ENCODE measurements around the gene CIC. TPM values are rescaled to one million over a fixed set of nuclear protein-coding genes. Genes with fewer than 3 reads are reported as not detected.
"Not testable (repeated sequence)": the region's sequence is repeated elsewhere in the genome, so short reads cannot be mapped to it uniquely, and the experiment has no call there.

The CIC gene
- total RNA-seq, 1 donor from 2014 or later = 33.7 TPM

DNA sequence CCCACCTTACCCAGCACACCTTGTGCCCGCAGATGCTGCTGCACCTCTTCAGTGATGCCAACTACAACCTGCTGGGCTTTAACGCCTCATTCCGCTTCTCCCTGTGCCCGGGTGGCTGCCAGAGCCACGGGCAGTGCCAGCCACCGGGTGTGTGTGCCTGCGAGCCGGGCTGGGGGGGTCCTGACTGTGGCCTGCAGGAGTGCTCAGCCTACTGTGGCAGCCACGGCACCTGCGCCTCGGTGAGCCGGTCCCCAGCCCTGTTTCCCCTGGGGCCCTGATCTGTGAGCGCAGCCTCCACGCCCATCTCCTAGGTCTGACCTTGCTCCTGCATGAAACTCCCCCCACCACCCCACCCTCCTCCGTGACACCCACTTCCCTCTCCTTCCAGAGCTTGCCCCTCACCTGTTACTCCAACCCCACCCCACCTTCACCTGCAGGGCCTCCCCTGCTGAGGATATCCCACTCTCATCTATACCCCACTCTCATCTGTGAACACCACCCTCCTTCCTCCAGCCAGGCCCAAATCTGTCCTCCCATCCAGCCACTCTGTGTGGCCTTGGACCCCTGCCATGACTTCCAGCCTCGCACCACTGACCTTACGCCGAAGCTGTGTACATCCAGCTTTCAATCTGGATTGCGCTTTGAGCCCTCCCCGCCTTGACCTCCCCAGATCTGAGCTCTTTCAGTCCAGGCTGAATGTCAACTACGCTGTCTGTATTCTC is 65.1 kb downstream of the CIC start:
- no peak for DNase-seq

GRCh38 chr19:42334697-42335373 is 65.8 kb downstream of the CIC start:
- no peak for DNase-seq

DNA sequence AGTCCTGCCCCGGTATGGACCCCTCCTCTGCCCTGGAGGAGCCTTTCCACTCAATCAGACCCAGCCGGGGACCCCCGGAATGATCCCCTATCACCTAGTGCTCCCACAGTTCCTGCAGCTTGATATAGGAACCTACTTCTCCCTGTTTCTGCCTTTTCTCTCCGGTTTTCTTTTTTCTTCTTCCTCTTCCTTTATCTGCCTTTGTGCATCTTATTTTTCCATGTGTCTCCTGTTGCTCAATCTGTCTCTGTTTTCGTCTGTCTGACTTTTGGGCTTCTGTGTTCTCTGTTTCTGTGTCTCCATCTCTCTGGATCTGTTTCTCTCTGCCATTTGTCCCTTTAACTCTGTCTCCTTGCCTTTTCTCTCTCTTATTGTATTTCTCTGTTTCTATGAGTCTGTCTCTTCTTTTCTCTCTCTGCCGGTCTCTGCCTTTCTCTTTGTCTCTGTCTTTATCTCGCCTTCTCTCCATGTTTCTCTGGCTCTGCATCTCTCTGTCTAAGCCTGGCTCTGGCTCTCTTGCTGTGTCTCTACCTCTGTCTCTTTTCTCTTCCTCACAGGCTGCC is 66.4 kb downstream of the CIC start:
- no peak for DNase-seq

GRCh38 chr19:42335971-42336370 is 66.9 kb downstream of the CIC start:
- no peak for DNase-seq

DNA sequence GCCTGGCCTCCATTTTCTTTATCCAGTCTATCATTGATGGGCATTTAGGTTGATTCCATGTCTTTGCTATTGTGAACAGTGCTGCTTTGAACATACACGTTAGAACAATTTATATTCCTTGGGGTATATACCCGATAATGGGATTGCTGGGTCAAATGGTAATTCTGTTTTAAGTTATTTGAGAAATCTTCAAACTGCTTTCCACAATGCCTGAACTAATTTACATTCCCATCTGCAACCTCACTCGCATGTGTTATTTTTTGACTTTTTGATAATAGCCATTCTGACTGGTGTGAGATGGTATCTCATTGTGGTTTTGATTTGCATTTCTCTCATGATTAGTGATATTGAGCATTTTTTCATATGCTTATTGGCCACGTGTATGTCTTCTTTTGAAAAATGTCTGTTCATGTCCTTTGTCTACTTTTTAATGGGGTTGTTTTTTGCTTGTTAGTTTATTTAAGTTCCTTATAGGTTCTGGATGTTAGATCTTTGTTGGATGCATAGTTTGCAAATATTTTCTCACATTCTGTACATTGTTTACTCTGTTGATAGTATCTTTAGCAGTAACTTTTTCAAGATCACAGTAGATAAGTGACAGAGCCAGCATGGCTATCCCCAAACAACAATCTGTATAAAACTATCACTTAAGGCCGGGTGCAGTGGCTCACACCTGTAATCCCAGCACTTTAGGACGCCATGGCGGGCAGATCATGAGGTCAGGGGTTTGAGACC is 70.2 kb downstream of the CIC start:
- not testable (repeated sequence) for DNase-seq

DNA sequence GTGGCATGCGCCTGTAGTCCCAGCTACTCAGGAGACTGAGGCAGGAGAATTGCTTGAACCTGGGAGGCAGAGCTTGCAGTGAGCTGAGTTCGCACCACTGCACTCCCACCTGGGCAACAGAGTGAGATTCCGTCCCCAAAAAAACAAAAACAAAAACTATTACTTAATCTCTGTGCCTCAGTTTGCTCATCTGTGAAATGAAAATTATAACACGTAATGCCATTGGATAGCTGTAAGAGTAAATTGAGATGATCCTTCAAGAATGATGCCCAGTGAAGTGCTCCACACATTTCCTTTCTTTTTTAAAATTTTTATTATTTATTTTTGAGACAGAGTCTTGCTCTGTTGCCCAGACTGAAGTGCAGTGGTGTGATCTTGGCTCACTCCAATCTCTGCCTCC is 70.9 kb downstream of the CIC start:
- not testable (repeated sequence) for DNase-seq

- DNase-seq = no peak
Measured at GRCh38 chr19:42343344-42344110, 74.5 kb downstream of the CIC start.

- no peak for DNase-seq
Measured at GRCh38 chr19:42344336-42344893, 75.4 kb downstream of the CIC start.

Other genes starting within 250 kb of the CIC start
- gene GRIK5, start 199.0 kb upstream of the CIC start, total RNA-seq = 3.2 TPM
- gene ZNF574, start 193.1 kb upstream of the CIC start, total RNA-seq = 14.5 TPM
- gene POU2F2, start 136.8 kb upstream of the CIC start, total RNA-seq = 2.1 TPM
- gene DEDD2, start 51.6 kb upstream of the CIC start, total RNA-seq = 21.1 TPM
- 8.5 TPM for gene ZNF526, start 48.9 kb upstream of the CIC start, total RNA-seq
- gene GSK3A, start 26.6 kb upstream of the CIC start, total RNA-seq = 23.6 TPM
- 31.1 TPM for gene ERF, start 14.1 kb upstream of the CIC start, total RNA-seq
- gene PRR19, start 32.9 kb downstream of the CIC start, total RNA-seq = 0.62 TPM
- 30.3 TPM for gene PAFAH1B3, start 33.4 kb downstream of the CIC start, total RNA-seq
- not detected for gene TMEM145, start 44.1 kb downstream of the CIC start, total RNA-seq
- gene MEGF8, start 56.4 kb downstream of the CIC start, total RNA-seq = 27.9 TPM
- 1.6 TPM for gene CNFN, start 121.0 kb downstream of the CIC start, total RNA-seq
- gene LIPE, start 158.1 kb downstream of the CIC start, total RNA-seq = 14.2 TPM
- gene CXCL17, start 173.7 kb downstream of the CIC start, total RNA-seq = 2.2 TPM